Measurements from ENCODE around the gene DMAC2L. TPM values are rescaled to one million over a fixed set of nuclear protein-coding genes. Genes with fewer than 3 reads are reported as not detected.

DMAC2L gene
- total RNA-seq, 1 experiment from 2014 or later = 14.0 TPM

DNA sequence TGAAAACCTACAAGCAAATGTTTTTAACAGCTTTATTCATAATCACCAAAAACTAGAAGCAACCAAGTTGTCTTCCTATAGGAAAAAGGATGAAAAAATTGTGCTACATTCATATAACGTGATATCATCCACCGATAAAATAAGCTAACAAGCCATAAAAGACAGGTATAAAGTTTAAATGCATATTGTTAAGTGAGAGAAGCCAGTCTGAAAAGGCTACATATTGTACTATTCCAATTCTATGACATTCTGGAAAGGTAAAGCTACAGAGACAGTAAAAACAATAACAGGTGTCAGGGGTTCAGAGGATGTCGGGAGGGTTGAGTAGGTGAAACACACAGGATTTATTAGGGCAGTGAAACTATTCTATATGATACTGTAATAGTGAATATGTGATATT is 61.8 kb downstream of the DMAC2L start:
- ChIA-PET CTCF (interaction anchor here (0.6 kb wide), 1 partner anchor 112 kb away, joined by 3 read pairs; no protein-coding TSS in a partner anchor), POLR2A (no interaction called here)
- BruUV-seq (replicated peaks) = no TSS peak

DNA sequence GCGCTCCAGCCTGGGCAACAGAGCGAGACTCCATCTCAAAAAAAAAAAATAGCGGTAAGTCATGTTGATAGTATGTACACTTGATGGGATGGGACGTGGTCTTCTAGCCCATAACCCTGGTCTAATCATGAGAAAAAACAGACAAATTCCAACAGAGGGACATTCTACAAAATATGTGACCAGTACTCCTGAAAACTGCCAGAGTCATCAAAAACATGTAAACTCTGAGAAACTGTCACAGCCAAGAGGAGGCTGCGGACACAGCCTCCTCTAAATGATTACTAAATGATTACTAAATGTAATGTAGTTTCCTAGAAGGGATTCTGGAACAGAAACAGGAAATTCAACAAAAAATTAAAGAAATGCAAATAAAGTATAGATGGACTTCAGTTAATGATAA is 63.6 kb downstream of the DMAC2L start:
- TF ChIP-seq SIN3A (IDR thresholded peaks at IDR 0.05; ENCODE audit: borderline replicate concordance, insufficient read depth, low read depth, low read length) = no peak
- TF ChIP-seq TCF7L2 (IDR thresholded peaks at IDR 0.05; ENCODE audit: low read depth, low read length) = no peak
- TF ChIP-seq, protein P1, sequence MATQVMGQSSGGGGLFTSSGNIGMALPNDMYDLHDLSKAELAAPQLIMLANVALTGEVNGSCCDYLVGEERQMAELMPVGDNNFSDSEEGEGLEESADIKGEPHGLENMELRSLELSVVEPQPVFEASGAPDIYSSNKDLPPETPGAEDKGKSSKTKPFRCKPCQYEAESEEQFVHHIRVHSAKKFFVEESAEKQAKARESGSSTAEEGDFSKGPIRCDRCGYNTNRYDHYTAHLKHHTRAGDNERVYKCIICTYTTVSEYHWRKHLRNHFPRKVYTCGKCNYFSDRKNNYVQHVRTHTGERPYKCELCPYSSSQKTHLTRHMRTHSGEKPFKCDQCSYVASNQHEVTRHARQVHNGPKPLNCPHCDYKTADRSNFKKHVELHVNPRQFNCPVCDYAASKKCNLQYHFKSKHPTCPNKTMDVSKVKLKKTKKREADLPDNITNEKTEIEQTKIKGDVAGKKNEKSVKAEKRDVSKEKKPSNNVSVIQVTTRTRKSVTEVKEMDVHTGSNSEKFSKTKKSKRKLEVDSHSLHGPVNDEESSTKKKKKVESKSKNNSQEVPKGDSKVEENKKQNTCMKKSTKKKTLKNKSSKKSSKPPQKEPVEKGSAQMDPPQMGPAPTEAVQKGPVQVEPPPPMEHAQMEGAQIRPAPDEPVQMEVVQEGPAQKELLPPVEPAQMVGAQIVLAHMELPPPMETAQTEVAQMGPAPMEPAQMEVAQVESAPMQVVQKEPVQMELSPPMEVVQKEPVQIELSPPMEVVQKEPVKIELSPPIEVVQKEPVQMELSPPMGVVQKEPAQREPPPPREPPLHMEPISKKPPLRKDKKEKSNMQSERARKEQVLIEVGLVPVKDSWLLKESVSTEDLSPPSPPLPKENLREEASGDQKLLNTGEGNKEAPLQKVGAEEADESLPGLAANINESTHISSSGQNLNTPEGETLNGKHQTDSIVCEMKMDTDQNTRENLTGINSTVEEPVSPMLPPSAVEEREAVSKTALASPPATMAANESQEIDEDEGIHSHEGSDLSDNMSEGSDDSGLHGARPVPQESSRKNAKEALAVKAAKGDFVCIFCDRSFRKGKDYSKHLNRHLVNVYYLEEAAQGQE (IDR thresholded peaks at IDR 0.05; ENCODE audit: insufficient read depth in 1 of 2, low read depth in 2 of 2, low read length in 1 of 2) = no peak
- TF ChIP-seq, protein P2, sequence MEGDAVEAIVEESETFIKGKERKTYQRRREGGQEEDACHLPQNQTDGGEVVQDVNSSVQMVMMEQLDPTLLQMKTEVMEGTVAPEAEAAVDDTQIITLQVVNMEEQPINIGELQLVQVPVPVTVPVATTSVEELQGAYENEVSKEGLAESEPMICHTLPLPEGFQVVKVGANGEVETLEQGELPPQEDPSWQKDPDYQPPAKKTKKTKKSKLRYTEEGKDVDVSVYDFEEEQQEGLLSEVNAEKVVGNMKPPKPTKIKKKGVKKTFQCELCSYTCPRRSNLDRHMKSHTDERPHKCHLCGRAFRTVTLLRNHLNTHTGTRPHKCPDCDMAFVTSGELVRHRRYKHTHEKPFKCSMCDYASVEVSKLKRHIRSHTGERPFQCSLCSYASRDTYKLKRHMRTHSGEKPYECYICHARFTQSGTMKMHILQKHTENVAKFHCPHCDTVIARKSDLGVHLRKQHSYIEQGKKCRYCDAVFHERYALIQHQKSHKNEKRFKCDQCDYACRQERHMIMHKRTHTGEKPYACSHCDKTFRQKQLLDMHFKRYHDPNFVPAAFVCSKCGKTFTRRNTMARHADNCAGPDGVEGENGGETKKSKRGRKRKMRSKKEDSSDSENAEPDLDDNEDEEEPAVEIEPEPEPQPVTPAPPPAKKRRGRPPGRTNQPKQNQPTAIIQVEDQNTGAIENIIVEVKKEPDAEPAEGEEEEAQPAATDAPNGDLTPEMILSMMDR (IDR thresholded peaks at IDR 0.05) = no peak
- no peak for TF ChIP-seq POLR2AphosphoS5 (IDR thresholded peaks at IDR 0.05; ENCODE audit: low read depth, low read length)
- Histone ChIP-seq H3K9me3 (ENCODE audit: control insufficient read depth, insufficient read depth, low read depth, low read length) (no peaks in the 10 kb centered on the region), H3K36me3 (ENCODE audit: control insufficient read depth, insufficient read depth, low read length) (no peaks in the 10 kb centered on the region), H3K27me3 (ENCODE audit: control insufficient read depth, insufficient read depth, low read length) (no peaks in the 10 kb centered on the region), H3K4me1 (ENCODE audit: control insufficient read depth, insufficient read depth, low read length) (no peaks in the 10 kb centered on the region), H3K27ac (ENCODE audit: low read length) (no peak overlapping the region), H3K4me3 (ENCODE audit: low read depth in 2 of 2, low read length in 2 of 2) (no peak overlapping the region)
- no TSS peak for BruUV-seq (replicated peaks)
- ATAC-seq (no peak), DNase-seq (ENCODE audit: low read depth, low spot score) (no peak)
- intact Hi-C loops (cut with micrococcal nuclease; ENCODE audit: unreplicated experiment) (no loop called here), in situ Hi-C loops (cut with HindIII; ENCODE audit: low pct_unique_long_range_greater_than_20kb, low sequenced_read_pairs) (no loop called here)
- ChIA-PET CTCF (no interaction called here), POLR2A (no interaction called here)

More for the DNA sequence above, 61.8 kb downstream of the DMAC2L start:
- no peaks in the 10 kb centered on the region for H3K4me1 ChIP-seq (ENCODE audit: control insufficient read depth, insufficient read depth, low read length)
- H3K36me3 ChIP-seq (ENCODE audit: control insufficient read depth, insufficient read depth, low read length) = no peaks in the 10 kb centered on the region
- TF ChIP-seq, protein P2 (IDR thresholded peaks at IDR 0.05) = no peak
- TF ChIP-seq TCF7L2 (IDR thresholded peaks at IDR 0.05; ENCODE audit: low read depth, low read length) (no peak), POLR2AphosphoS5 (IDR thresholded peaks at IDR 0.05; ENCODE audit: low read depth, low read length) (no peak), SIN3A (IDR thresholded peaks at IDR 0.05; ENCODE audit: borderline replicate concordance, insufficient read depth, low read depth, low read length) (no peak)
- TF ChIP-seq, protein P1 (IDR thresholded peaks at IDR 0.05; ENCODE audit: insufficient read depth in 1 of 2, low read depth in 2 of 2, low read length in 1 of 2) = no peak
- intact Hi-C loops (cut with micrococcal nuclease; ENCODE audit: unreplicated experiment) = no loop called here
- ATAC-seq (no peak), DNase-seq (ENCODE audit: low read depth, low spot score) (no peak)
- H3K4me3 ChIP-seq (ENCODE audit: low read depth in 2 of 2, low read length in 2 of 2) = no peak overlapping the region
- no peaks in the 10 kb centered on the region for H3K9me3 ChIP-seq (ENCODE audit: control insufficient read depth, insufficient read depth, low read depth, low read length)
- no peaks in the 10 kb centered on the region for H3K27me3 ChIP-seq (ENCODE audit: control insufficient read depth, insufficient read depth, low read length)
- no peak overlapping the region for H3K27ac ChIP-seq (ENCODE audit: low read length)
- in situ Hi-C loops (cut with HindIII; ENCODE audit: low pct_unique_long_range_greater_than_20kb, low sequenced_read_pairs) = no loop called here
